ENCODE measurements around the gene LRP1B.

LRP1B gene

DNA sequence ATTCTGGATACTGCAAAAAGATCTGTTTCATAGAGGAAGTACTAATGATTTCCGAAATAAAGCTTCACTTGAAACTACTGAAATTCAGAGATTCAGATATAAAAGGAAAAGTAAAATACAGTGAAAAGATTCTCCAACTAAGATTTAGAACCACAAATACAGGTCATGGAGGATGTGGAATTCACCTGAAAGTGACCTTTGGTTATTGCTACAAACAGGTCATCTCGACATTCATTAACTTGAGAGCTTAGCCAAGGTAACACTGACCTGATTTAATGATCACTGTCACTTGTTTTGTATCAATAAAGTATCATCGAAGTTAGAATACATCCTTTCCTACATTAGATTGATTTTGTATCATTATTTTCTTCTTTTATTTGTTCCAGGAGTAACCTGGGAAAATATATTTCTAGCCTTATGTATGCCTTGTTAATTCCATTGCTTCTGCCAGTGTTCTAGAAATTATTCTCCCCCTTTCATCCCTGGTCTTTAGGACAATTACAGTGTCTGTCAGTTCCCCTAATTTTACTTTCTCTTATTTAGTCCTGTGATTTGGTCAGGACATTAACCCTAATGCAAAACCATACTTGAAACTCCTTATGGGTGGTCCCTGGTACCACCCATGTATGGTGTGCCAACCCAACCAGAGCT lies 420.1 kb downstream of the LRP1B start:
- H3F3A ChIP-seq (ENCODE audit: insufficient read depth, low read length): no peaks in the 10 kb centered on the region
- H3K27me3 ChIP-seq (replicated peaks; ENCODE audit: insufficient read depth, low read length): no peaks in the 10 kb centered on the region
- H3K79me2 ChIP-seq (ENCODE audit: low read length): no peaks in the 10 kb centered on the region
- H3K36me3 ChIP-seq (replicated peaks; ENCODE audit: insufficient read depth, low read length): no peaks in the 10 kb centered on the region
- no peak overlapping the region for H3K9ac ChIP-seq (ENCODE audit: low read length)
- no peaks in the 10 kb centered on the region for H4K20me1 ChIP-seq (ENCODE audit: insufficient read depth, low read length)
- H3K27ac ChIP-seq (ENCODE audit: low read length): no peak overlapping the region
- no peak for TF ChIP-seq EZH2phosphoT487 (IDR thresholded peaks at IDR 0.05; ENCODE audit: low read length)
- TF ChIP-seq, protein P1, sequence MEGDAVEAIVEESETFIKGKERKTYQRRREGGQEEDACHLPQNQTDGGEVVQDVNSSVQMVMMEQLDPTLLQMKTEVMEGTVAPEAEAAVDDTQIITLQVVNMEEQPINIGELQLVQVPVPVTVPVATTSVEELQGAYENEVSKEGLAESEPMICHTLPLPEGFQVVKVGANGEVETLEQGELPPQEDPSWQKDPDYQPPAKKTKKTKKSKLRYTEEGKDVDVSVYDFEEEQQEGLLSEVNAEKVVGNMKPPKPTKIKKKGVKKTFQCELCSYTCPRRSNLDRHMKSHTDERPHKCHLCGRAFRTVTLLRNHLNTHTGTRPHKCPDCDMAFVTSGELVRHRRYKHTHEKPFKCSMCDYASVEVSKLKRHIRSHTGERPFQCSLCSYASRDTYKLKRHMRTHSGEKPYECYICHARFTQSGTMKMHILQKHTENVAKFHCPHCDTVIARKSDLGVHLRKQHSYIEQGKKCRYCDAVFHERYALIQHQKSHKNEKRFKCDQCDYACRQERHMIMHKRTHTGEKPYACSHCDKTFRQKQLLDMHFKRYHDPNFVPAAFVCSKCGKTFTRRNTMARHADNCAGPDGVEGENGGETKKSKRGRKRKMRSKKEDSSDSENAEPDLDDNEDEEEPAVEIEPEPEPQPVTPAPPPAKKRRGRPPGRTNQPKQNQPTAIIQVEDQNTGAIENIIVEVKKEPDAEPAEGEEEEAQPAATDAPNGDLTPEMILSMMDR (IDR thresholded peaks at IDR 0.05; ENCODE audit: low read length): no peak
- no peak for TF ChIP-seq EZH2 (optimal IDR thresholded peaks at IDR 0.05; ENCODE audit: low read depth, low read length)
- no peaks in the 10 kb centered on the region for H3K9me2 ChIP-seq (replicated peaks; ENCODE audit: insufficient read depth, low read length)
- H3K4me1 ChIP-seq (ENCODE audit: low read length): no peaks in the 10 kb centered on the region
- H2AFZ ChIP-seq (ENCODE audit: low read length): no peak overlapping the region
- DNase-seq: no peak
- H3K4me3 ChIP-seq (ENCODE audit: low read length): no peak overlapping the region
- H3K9me3 ChIP-seq (replicated peaks; ENCODE audit: insufficient read depth, low read length): no peaks in the 10 kb centered on the region
- H3K4me2 ChIP-seq (ENCODE audit: low read depth, low read length): no peak overlapping the region

DNA sequence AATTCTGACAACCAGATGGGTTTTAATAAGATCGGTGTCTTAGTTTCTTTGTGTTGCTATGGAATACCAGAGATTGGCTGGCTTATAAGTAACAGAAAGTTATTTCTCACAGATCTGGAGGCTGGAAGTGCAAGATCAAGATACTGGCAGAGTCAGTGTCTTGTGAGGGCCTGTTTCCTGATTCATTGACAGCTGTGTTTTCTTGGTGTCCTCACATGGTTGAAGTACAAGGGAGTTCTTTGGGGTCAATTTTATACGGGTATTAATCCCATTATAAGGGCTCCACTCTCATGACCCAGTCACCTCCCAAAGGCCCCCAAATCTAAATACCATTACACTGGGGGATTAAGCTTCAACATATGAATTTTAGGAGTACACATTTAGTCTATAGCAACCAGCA lies 421.1 kb downstream of the LRP1B start:
- no peaks in the 10 kb centered on the region for H3K36me3 ChIP-seq (replicated peaks; ENCODE audit: insufficient read depth, low read length)
- H3K9me3 ChIP-seq (replicated peaks; ENCODE audit: insufficient read depth, low read length): no peaks in the 10 kb centered on the region
- H3K79me2 ChIP-seq (ENCODE audit: low read length): no peaks in the 10 kb centered on the region
- H3K4me1 ChIP-seq (ENCODE audit: low read length): no peaks in the 10 kb centered on the region
- H2AFZ ChIP-seq (ENCODE audit: low read length): no peak overlapping the region
- H3K9ac ChIP-seq (ENCODE audit: low read length): no peak overlapping the region
- no peak for DNase-seq
- TF ChIP-seq EZH2phosphoT487 (IDR thresholded peaks at IDR 0.05; ENCODE audit: low read length) (no peak), EZH2 (optimal IDR thresholded peaks at IDR 0.05; ENCODE audit: low read depth, low read length) (no peak)
- TF ChIP-seq, protein P1 (IDR thresholded peaks at IDR 0.05; ENCODE audit: low read length): no peak
- H3K4me3 ChIP-seq (ENCODE audit: low read length): no peak overlapping the region
- H4K20me1 ChIP-seq (ENCODE audit: insufficient read depth, low read length): no peaks in the 10 kb centered on the region
- H3K9me2 ChIP-seq (replicated peaks; ENCODE audit: insufficient read depth, low read length): no peaks in the 10 kb centered on the region
- no peaks in the 10 kb centered on the region for H3K27me3 ChIP-seq (replicated peaks; ENCODE audit: insufficient read depth, low read length)
- no peaks in the 10 kb centered on the region for H3F3A ChIP-seq (ENCODE audit: insufficient read depth, low read length)
- no peak overlapping the region for H3K27ac ChIP-seq (ENCODE audit: low read length)
- no peak overlapping the region for H3K4me2 ChIP-seq (ENCODE audit: low read depth, low read length)

DNA sequence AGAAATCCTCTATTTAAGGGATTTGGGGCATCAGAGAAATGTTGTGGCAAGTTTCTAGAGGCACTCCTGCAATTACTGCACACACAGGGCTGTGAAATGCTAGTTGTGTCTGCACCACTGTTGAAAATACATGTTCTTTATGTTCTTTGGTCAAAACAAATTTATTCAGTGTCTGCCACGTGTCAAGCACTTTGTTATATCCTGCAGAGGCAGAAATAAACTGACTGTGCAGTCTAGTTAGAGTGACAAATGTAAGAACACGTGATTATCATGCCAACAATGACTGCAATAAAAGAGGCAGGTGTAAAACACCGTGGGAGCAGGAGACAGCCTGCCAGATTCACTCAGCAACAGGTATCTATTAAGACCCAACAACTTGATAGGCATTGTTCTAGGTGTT lies 423.3 kb downstream of the LRP1B start:
- DNase-seq: peak; percentile 31
- H3K27me3 ChIP-seq (replicated peaks; ENCODE audit: insufficient read depth, low read length): no peaks in the 10 kb centered on the region
- H2AFZ ChIP-seq (ENCODE audit: low read length): no peak overlapping the region

More for the DNA sequence above, 423.3 kb downstream of the LRP1B start:
- Histone ChIP-seq H3K9me2 (replicated peaks; ENCODE audit: insufficient read depth, low read length) (no peaks in the 10 kb centered on the region), H3K79me2 (ENCODE audit: low read length) (no peaks in the 10 kb centered on the region), H3K4me1 (ENCODE audit: low read length) (no peaks in the 10 kb centered on the region), H3K36me3 (replicated peaks; ENCODE audit: insufficient read depth, low read length) (no peaks in the 10 kb centered on the region), H3K27ac (ENCODE audit: low read length) (no peak overlapping the region), H3K9me3 (replicated peaks; ENCODE audit: insufficient read depth, low read length) (no peaks in the 10 kb centered on the region), H3F3A (ENCODE audit: insufficient read depth, low read length) (no peaks in the 10 kb centered on the region), H3K4me3 (ENCODE audit: low read length) (no peak overlapping the region), H3K9ac (ENCODE audit: low read length) (no peak overlapping the region), H3K4me2 (ENCODE audit: low read depth, low read length) (no peak overlapping the region), H4K20me1 (ENCODE audit: insufficient read depth, low read length) (no peaks in the 10 kb centered on the region)
- TF ChIP-seq EZH2phosphoT487 (IDR thresholded peaks at IDR 0.05; ENCODE audit: low read length) (no peak), EZH2 (optimal IDR thresholded peaks at IDR 0.05; ENCODE audit: low read depth, low read length) (no peak)
- TF ChIP-seq, protein P1 (IDR thresholded peaks at IDR 0.05; ENCODE audit: low read length): no peak
